Raji (cell line): ENCODE measurements around the gene ABCD4.

ENCODE experiments used
- POLR2A ChIP-seq: IDR thresholded peaks from 2 replicates; pipeline ENCODE4 v1.6.1; 2011; ENCODE audit warnings: low read depth, low read length, control low read depth; ENCODE audit not compliant: insufficient read depth

ABCD4 gene

GRCh38 chr14:74302634-74303569 is at the start of gene ABCD4:
Gene ABCD4, minus strand, starts transcription at chr14:74302934. Its CDS starts 22 bp downstream, at chr14:74302912.
- TF ChIP-seq POLR2A = peak; percentile 85

GRCh38 chr14:74350928-74351323 is 48.2 kb upstream of the ABCD4 start:
- no peak for TF ChIP-seq POLR2A

- TF ChIP-seq POLR2A = no peak
Observed at GRCh38 chr14:74350211-74350927, 47.6 kb upstream of the ABCD4 start.

GRCh38 chr14:74349757-74350156 is 47.0 kb upstream of the ABCD4 start:
- no peak for TF ChIP-seq POLR2A

GRCh38 chr14:74348735-74349463 is 46.2 kb upstream of the ABCD4 start:
- TF ChIP-seq POLR2A = no peak

- no peak for TF ChIP-seq POLR2A
Observed at GRCh38 chr14:74348241-74348734, 45.6 kb upstream of the ABCD4 start, which contains the start of gene VRTN. Gene VRTN, plus strand, starts transcription at chr14:74348471. Its CDS starts 8,313 bp downstream, at chr14:74356784.

- no peak for TF ChIP-seq POLR2A
Observed at GRCh38 chr14:74347795-74348100, 45.0 kb upstream of the ABCD4 start.

- no peak for TF ChIP-seq POLR2A
Observed at GRCh38 chr14:74347097-74347794, 44.5 kb upstream of the ABCD4 start.

- TF ChIP-seq POLR2A = no peak
Observed at GRCh38 chr14:74346341-74346740, 43.6 kb upstream of the ABCD4 start.

GRCh38 chr14:74333909-74334308 is 31.2 kb upstream of the ABCD4 start:
- no peak for TF ChIP-seq POLR2A

- TF ChIP-seq POLR2A = no peak
Observed at GRCh38 chr14:74326369-74327152, 23.8 kb upstream of the ABCD4 start.

- no peak for TF ChIP-seq POLR2A
Observed at GRCh38 chr14:74325446-74325845, 22.7 kb upstream of the ABCD4 start.

GRCh38 chr14:74324931-74325361 is 22.2 kb upstream of the ABCD4 start:
- no peak for TF ChIP-seq POLR2A

- TF ChIP-seq POLR2A = no peak
Observed at GRCh38 chr14:74314576-74314975, 11.8 kb upstream of the ABCD4 start.

GRCh38 chr14:74313601-74314000 is 10.9 kb upstream of the ABCD4 start:
- TF ChIP-seq POLR2A = no peak
